ENCODE data around the gene RPS21. TPM values are rescaled to one million over a fixed set of nuclear protein-coding genes. Genes with fewer than 3 reads are reported as not detected.

RPS21 gene
- total and polyA plus RNA-seq, 2 of the 13 experiments (the other 11 are each of a cell fraction or from before 2014, with no cell fraction given) = 2,647 to 11,063 TPM

GRCh38 chr20:62405108-62405980 lies 18.4 kb downstream of the RPS21 start (continued):
- TF ChIP-seq ARNTL (CRISPR knock-in tag; IDR thresholded peaks at IDR 0.05) = no peak
- peak; percentile 68; the same call in 1 of the 2 replicates for TF ChIP-seq ZBTB7B (CRISPR knock-in tag; IDR thresholded peaks at IDR 0.05)
- no peak for TF ChIP-seq TCF12 (IDR thresholded peaks at IDR 0.05)
- TF ChIP-seq TCF12 (CRISPR knock-in tag; IDR thresholded peaks at IDR 0.05) = no peak
- TF ChIP-seq, protein P1, sequence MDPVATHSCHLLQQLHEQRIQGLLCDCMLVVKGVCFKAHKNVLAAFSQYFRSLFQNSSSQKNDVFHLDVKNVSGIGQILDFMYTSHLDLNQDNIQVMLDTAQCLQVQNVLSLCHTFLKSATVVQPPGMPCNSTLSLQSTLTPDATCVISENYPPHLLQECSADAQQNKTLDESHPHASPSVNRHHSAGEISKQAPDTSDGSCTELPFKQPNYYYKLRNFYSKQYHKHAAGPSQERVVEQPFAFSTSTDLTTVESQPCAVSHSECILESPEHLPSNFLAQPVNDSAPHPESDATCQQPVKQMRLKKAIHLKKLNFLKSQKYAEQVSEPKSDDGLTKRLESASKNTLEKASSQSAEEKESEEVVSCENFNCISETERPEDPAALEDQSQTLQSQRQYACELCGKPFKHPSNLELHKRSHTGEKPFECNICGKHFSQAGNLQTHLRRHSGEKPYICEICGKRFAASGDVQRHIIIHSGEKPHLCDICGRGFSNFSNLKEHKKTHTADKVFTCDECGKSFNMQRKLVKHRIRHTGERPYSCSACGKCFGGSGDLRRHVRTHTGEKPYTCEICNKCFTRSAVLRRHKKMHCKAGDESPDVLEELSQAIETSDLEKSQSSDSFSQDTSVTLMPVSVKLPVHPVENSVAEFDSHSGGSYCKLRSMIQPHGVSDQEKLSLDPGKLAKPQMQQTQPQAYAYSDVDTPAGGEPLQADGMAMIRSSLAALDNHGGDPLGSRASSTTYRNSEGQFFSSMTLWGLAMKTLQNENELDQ (CRISPR knock-in tag; IDR thresholded peaks at IDR 0.05; ENCODE audit: borderline replicate concordance) = no peak
- no peak for TF ChIP-seq SOX6 (IDR thresholded peaks at IDR 0.05)
- TF ChIP-seq SOX6 (CRISPR knock-in tag; IDR thresholded peaks at IDR 0.05) = peak; percentile 25; the same call in 1 of the 2 replicates
- TF ChIP-seq ZNF550 (CRISPR knock-in tag; IDR thresholded peaks at IDR 0.05; ENCODE audit: borderline replicate concordance) = no peak
- no peak for TF ChIP-seq ZNF841 (CRISPR knock-in tag; IDR thresholded peaks at IDR 0.05; ENCODE audit: borderline replicate concordance)
- TF ChIP-seq MAFF (IDR thresholded peaks at IDR 0.05; ENCODE audit: low read depth, low read length) = no peak
- peak; percentile 54; the same call in 1 of the 2 replicates for TF ChIP-seq ARHGAP35 (CRISPR knock-in tag; IDR thresholded peaks at IDR 0.05; ENCODE audit: borderline replicate concordance)
- TF ChIP-seq ZNF83 (CRISPR knock-in tag; IDR thresholded peaks at IDR 0.05; ENCODE audit: borderline replicate concordance) = no peak; the same call in 1 of the 2 replicates
- no peak for TF ChIP-seq ISX (CRISPR knock-in tag; conservative IDR thresholded peaks at IDR 0.05)
- no peak; the same call in 1 of the 2 replicates for TF ChIP-seq NR2F6 (IDR thresholded peaks at IDR 0.05)
- TF ChIP-seq NR2F6 (CRISPR knock-in tag; IDR thresholded peaks at IDR 0.05) = peak; percentile 55; the same call in 1 of the 2 replicates
- peak; percentile 65 for TF ChIP-seq ZFY (CRISPR knock-in tag; IDR thresholded peaks at IDR 0.05)
- no peak for TF ChIP-seq ZNF564 (CRISPR knock-in tag; IDR thresholded peaks at IDR 0.05)
- TF ChIP-seq ZBTB1 (CRISPR knock-in tag; IDR thresholded peaks at IDR 0.05; ENCODE audit: borderline replicate concordance) = no peak
- no peak for TF ChIP-seq PCBP2 (optimal IDR thresholded peaks at IDR 0.05; ENCODE audit: low read depth, low read length, poor library complexity, severe bottlenecking)

Data from HepG2 (cell line).